DND-41 (cell line): Measurements from ENCODE around the gene ADAM33.

Experiments
- EZH2 ChIP-seq: IDR thresholded peaks from 3 replicates; pipeline ENCODE4 v1.6.1; 2012; ENCODE audit warnings: borderline replicate concordance, low read depth, mild to moderate bottlenecking, moderate library complexity, low read length, inconsistent platforms; ENCODE audit not compliant: severe bottlenecking
- TF ChIP-seq, protein P1 (sequence below): IDR thresholded peaks from 2 replicates; pipeline ENCODE4 v1.5.1; 2012; ENCODE audit warnings: borderline replicate concordance, low read length, moderate library complexity, mild to moderate bottlenecking; ENCODE audit not compliant: poor library complexity, severe bottlenecking; ENCODE audit errors: extremely low read depth

DNA sequence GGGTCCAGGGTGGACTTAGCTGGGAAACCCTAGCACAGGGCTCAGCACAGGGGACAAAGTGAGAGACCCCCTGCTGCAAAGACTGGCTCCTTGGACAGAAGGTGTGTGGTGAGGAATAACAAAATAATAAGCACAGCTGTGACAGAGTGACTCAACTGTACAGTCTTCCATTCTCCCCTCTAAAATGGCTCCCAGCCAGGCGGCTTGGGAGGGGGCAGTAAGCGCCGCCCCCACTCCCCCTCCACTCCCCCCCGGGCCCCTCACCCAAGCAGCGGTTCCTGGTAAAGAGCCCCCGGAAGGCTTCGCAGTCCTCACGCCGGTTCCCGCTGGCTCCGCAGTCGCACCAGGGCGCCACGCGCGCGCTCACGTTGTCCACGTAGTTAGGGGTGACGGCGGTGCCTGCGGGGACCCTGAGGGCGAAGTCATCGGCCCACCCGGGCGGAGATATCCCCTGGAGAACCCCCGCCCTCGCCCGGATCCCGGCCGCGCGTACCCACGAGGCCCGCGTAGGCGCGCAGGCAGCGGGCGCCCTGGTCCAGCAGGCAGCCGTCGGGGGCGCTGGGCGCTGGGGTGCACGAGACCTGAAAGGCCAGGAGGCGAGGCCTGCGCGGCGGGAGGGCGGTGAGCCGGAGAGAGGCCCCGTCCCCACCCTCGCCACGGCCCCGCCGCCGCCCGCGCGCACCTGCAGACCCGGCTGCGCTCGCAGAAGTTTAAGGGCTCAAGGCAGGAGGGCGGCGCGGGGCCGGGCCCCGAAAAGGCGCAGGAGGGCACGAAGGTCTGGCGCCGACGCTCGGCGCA, 21.3 kb downstream of the ADAM33 start:
- TF ChIP-seq, protein P1, sequence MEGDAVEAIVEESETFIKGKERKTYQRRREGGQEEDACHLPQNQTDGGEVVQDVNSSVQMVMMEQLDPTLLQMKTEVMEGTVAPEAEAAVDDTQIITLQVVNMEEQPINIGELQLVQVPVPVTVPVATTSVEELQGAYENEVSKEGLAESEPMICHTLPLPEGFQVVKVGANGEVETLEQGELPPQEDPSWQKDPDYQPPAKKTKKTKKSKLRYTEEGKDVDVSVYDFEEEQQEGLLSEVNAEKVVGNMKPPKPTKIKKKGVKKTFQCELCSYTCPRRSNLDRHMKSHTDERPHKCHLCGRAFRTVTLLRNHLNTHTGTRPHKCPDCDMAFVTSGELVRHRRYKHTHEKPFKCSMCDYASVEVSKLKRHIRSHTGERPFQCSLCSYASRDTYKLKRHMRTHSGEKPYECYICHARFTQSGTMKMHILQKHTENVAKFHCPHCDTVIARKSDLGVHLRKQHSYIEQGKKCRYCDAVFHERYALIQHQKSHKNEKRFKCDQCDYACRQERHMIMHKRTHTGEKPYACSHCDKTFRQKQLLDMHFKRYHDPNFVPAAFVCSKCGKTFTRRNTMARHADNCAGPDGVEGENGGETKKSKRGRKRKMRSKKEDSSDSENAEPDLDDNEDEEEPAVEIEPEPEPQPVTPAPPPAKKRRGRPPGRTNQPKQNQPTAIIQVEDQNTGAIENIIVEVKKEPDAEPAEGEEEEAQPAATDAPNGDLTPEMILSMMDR = no peak
- TF ChIP-seq EZH2 = no peak
